ENCODE results near the gene ST6GALNAC2.

The ST6GALNAC2 gene

GRCh38 chr17:76593959-76594358 is 8.3 kb upstream of the ST6GALNAC2 start:
- H3K36me3 ChIP-seq, result no peaks in the 10 kb centered on the region
- TF ChIP-seq CTCF (IDR thresholded peaks at IDR 0.05; ENCODE audit: low read depth, low read length), result peak; percentile 38
- no peak overlapping the region; the same call in 1 of the 2 replicates for H3K27ac ChIP-seq
- no peaks in the 10 kb centered on the region for H3K27me3 ChIP-seq (ENCODE audit: insufficient read depth, low read depth, severe bottlenecking)
- H3K4me3 ChIP-seq (ENCODE audit: low read depth, low read length), result no peak overlapping the region
- H3K9me3 ChIP-seq (ENCODE audit: severe bottlenecking), result peaks cover 3% of the 10 kb centered on the region
- no peak for DNase-seq

GRCh38 chr17:76593384-76593826 is 7.7 kb upstream of the ST6GALNAC2 start:
- 0 out of 2 replicates have a peak, but pooled peaks have one; percentile 21 for TF ChIP-seq CTCF (IDR thresholded peaks at IDR 0.05; ENCODE audit: low read depth, low read length)
- H3K27ac ChIP-seq, result peak overlapping the region; percentile 31; the same call in 1 of the 2 replicates
- no peaks in the 10 kb centered on the region for H3K27me3 ChIP-seq (ENCODE audit: insufficient read depth, low read depth, severe bottlenecking)
- H3K4me3 ChIP-seq (ENCODE audit: low read depth, low read length), result no peak overlapping the region
- no peaks in the 10 kb centered on the region for H3K36me3 ChIP-seq
- DNase-seq, result peak; percentile 76
- peaks cover 3% of the 10 kb centered on the region for H3K9me3 ChIP-seq (ENCODE audit: severe bottlenecking)

DNA sequence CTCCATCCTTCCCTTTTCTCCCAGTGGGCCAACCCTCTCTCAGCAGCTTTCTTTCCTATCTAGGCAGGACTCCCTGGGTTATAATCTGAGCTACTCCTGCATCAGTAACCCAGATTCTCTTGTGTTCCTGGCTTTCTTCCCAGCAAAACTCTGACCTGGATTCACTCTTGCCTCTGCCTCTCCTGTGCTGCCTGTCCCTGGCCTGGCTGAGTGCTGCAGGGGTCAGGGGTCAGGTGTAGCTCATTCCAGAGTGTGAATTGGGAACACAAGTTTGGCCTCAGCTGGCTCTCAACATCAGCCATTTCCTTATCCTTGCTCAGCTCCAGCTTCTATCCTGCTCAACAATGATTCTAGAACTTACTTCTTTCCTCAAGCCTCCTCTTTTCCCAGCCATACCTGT is 2.5 kb upstream of the ST6GALNAC2 start:
- H3K27ac ChIP-seq, result no peak overlapping the region

GRCh38 chr17:76586741-76587487 is 1.3 kb upstream of the ST6GALNAC2 start:
- no peaks in the 10 kb centered on the region for H3K27me3 ChIP-seq (ENCODE audit: insufficient read depth, low read depth, severe bottlenecking)
- TF ChIP-seq CTCF (IDR thresholded peaks at IDR 0.05; ENCODE audit: low read depth, low read length), result no peak
- H3K27ac ChIP-seq, result peak overlapping the region; percentile 87
- no peaks in the 10 kb centered on the region for H3K36me3 ChIP-seq
- peak; percentile 97 for DNase-seq
- H3K9me3 ChIP-seq (ENCODE audit: severe bottlenecking), result peaks cover 10% of the 10 kb centered on the region
- H3K4me3 ChIP-seq (ENCODE audit: low read depth, low read length), result peak overlapping the region; percentile 52

More for the DNA sequence above, 2.5 kb upstream of the ST6GALNAC2 start:
- no peak for TF ChIP-seq CTCF (IDR thresholded peaks at IDR 0.05; ENCODE audit: low read depth, low read length)
- Histone ChIP-seq H3K4me3 (ENCODE audit: low read depth, low read length) (no peak overlapping the region), H3K27me3 (ENCODE audit: insufficient read depth, low read depth, severe bottlenecking) (no peaks in the 10 kb centered on the region), H3K9me3 (ENCODE audit: severe bottlenecking) (peaks cover 12% of the 10 kb centered on the region), H3K36me3 (no peaks in the 10 kb centered on the region)
- no peak for DNase-seq

DNA sequence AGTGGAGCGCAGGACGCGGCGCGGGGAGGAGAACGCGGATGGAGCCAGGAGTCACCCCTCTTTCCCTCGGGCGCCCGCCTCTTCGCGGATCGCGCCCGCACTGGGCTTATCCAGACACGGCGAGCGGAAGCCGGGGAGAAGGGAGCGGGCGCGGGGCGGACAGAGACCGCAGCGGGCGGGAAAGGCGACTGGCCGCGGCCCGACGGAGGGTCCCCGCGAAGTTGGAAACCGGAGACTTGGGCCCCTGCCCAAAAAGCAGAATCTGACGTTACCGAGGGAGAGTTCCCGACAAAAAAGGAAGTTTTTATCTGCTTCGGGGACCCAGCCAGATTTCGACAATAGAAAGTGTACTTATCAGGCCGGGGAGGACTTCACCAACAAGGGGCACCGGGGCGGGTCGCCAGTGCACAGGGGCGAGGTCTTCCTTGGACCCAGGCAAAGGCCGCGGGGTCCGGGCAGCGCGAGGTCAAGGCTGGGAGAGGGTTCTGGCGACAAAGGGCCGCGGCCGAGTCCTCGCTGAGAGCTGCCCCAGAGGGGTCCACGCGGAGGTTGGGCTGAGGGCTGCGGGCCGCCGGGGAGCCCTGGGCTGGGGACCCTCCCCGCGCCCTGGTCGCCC is 519 bp downstream of the ST6GALNAC2 start:
- H3K9me3 ChIP-seq (ENCODE audit: severe bottlenecking), result peaks cover 10% of the 10 kb centered on the region
- no peak for DNase-seq
- peak overlapping the region; percentile 87 for H3K27ac ChIP-seq
- peak overlapping the region; percentile 52 for H3K4me3 ChIP-seq (ENCODE audit: low read depth, low read length)
- H3K36me3 ChIP-seq, result no peaks in the 10 kb centered on the region
- no peaks in the 10 kb centered on the region for H3K27me3 ChIP-seq (ENCODE audit: insufficient read depth, low read depth, severe bottlenecking)
- no peak for TF ChIP-seq CTCF (IDR thresholded peaks at IDR 0.05; ENCODE audit: low read depth, low read length)
